GM10248 (cell line): ENCODE results near the gene DHDDS.

Source experiments
- CTCF ChIA-PET: fragments of 300-600 bp; sonication (Branson Sonifier 250); formaldehyde crosslinking; extraction: SDS; loops from one replicate; lab custom pipeline; 2021; ENCODE audit warnings: antibody characterized with exemption; lab: Yijun Ruan, JAX
- POLR2A ChIA-PET: fragments of 350-650 bp; sonication (Branson Sonifier 250); formaldehyde crosslinking; extraction: SDS; loops from one replicate; lab custom pipeline; 2020; ENCODE audit warnings: antibody characterized with exemption; lab: Yijun Ruan, JAX
- DNase-seq: peaks from one replicate; pipeline ENCODE4 v3.0.0; 2012; ENCODE audit errors: extremely low spot score
- TF ChIP-seq, protein P1 (sequence below): IDR thresholded peaks from 2 replicates; pipeline ENCODE4 v1.5.1; 2012; ENCODE audit warnings: mild to moderate bottlenecking, low read depth; ENCODE audit errors: extremely low read depth, missing control alignments, control extremely low read depth

DHDDS gene

DNA sequence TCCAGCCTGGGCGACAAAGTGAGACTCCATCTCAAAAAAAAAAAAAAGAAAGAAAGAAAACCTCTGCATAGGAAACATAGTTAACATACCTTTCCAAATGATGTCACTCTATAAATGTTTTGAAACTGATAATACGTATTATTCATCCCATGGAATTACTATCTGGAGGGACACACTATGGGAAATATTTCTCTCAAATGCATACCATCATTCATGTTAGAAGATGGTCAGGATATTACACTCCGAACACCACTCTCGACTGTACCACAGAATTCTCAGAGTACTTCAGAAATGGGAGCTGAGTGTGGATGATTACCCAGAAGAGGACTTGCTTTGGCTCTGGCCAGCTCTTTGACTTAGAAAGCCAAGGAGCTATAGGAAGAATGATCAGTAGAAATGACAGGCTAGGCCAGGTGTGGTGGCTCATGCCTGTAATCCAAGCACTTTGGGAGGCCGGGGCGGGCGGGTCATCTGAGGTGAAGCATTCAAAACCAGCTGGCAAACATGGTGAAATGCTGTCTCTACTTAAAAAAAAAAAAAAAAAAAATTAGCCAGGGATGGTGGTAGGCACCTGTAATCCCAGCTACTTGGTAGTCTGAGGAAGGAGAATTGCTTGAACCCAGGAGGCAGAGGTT, 26.7 kb upstream of the DHDDS start:
- ChIA-PET CTCF (interaction anchor here (0.7 to 5.7 kb wide), 7 partner anchors 8 to 130 kb away, joined by 3 to 42 read pairs (median 4); no protein-coding TSS in a partner anchor), POLR2A (no interaction called here)
- TF ChIP-seq, protein P1, sequence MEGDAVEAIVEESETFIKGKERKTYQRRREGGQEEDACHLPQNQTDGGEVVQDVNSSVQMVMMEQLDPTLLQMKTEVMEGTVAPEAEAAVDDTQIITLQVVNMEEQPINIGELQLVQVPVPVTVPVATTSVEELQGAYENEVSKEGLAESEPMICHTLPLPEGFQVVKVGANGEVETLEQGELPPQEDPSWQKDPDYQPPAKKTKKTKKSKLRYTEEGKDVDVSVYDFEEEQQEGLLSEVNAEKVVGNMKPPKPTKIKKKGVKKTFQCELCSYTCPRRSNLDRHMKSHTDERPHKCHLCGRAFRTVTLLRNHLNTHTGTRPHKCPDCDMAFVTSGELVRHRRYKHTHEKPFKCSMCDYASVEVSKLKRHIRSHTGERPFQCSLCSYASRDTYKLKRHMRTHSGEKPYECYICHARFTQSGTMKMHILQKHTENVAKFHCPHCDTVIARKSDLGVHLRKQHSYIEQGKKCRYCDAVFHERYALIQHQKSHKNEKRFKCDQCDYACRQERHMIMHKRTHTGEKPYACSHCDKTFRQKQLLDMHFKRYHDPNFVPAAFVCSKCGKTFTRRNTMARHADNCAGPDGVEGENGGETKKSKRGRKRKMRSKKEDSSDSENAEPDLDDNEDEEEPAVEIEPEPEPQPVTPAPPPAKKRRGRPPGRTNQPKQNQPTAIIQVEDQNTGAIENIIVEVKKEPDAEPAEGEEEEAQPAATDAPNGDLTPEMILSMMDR: no peak

DNA sequence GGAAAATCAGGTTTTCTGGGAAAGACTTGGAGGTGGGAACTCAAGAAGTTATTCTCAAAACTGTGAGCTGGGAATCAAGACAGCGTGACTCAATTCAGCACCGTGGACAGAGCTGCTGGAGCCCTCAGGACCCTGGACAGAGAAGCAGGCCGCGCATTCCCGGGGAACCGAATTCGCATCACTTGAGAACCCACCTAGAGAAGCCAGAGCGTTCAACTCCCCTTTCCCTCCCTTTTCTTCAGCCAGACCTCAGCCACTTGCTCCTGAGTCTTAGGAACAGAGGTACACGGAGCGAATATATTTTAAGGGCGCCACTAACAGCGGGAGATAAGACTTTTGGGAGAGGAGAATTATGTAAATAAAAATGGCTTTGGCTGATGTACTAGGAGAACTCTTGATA, 23.5 kb upstream of the DHDDS start:
- TF ChIP-seq, protein P1: no peak
- ChIA-PET POLR2A (no interaction called here), CTCF (interaction anchor here (5.7 kb wide), 1 partner anchor 8 kb away, joined by 42 read pairs; no protein-coding TSS in a partner anchor)
- peak; percentile 70 for DNase-seq

More for the DNA sequence above, 26.7 kb upstream of the DHDDS start:
- DNase-seq: no peak

DNA sequence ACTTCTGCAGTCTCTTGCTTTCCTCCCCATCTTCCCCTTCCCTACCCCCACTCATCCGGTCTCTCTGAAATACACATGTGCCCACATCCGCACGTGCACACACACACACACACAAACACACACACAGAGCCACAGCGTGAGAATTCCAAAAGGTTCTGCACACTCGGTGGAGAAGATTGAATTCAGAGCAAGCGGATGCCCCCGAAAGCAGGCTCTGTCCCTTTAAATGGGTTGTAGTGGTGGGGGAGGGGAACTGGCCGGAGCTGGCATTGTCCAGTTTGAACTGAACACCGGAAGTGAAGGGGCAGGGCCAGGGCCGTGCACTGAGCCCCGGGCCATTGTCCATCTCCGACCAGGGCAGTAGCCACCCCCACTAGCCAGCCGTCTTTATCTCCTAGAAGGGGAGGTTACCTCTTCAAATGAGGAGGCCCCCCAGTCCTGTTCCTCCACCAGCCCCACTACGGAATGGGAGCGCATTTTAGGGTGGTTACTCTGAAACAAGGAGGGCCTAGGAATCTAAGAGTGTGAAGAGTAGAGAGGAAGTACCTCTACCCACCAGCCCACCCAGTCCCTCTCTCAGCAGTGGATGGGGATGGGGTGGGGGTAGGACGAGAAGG, 22.8 kb upstream of the DHDDS start:
- DNase-seq: no peak
- TF ChIP-seq, protein P1: no peak
- ChIA-PET CTCF (interaction anchor here (1.4 to 5.7 kb wide), 2 partner anchors 7 to 12 kb away, joined by 4 to 42 read pairs; no protein-coding TSS in a partner anchor), POLR2A (no interaction called here)

DNA sequence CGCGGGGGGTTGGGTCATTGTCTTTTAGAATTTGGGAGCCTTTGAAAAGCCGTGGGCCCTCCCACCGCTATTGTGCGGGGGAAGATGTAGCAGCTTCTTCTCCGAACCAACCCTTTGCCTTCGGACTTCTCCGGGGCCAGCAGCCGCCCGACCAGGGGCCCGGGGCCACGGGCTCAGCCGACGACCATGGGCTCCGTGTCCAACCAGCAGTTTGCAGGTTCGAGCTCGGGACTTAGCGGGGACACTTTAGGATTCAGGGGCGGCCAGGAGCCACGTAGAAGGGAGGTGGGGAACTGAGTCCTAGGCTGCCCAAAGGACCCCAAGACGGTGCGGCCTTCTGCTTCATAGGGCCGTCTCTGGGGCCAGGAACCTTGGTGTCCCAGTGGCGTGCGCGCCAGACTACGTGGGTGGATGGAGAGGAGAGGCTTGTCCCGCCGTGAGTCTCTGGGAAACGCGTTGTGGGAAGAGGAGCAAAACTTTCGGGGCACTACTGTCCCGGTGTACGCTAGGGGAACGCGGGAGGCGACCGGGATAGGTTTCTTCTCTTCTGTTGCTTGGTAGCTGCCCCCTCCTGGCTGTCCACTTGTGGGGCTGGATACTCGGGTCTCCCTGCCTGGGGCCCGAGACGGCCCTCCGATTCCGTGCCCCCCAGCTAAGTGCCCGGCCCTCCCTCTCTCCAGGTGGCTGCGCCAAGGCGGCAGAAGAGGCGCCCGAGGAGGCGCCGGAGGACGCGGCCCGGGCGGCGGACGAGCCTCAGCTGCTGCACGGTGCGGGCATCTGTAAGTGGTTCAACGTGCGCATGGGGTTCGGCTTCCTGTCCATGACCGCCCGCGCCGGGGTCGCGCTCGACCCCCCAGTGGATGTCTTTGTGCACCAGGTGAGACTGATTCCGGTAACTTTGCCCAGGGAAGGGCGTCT, 21.2 kb upstream of the DHDDS start, which contains the start of gene LIN28A:
TSS of gene LIN28A (plus strand) at position 112 of the 918 bp plus-strand sequence. CDS start at position 187, 75 bp downstream.
- no peak for DNase-seq
- TF ChIP-seq, protein P1: no peak
- CTCF ChIA-PET: interaction anchor here (1.2 to 1.4 kb wide), 2 partner anchors 14 to 135 kb away, joined by 3 to 4 read pairs; no protein-coding TSS in a partner anchor
- POLR2A ChIA-PET: no interaction called here

DNA sequence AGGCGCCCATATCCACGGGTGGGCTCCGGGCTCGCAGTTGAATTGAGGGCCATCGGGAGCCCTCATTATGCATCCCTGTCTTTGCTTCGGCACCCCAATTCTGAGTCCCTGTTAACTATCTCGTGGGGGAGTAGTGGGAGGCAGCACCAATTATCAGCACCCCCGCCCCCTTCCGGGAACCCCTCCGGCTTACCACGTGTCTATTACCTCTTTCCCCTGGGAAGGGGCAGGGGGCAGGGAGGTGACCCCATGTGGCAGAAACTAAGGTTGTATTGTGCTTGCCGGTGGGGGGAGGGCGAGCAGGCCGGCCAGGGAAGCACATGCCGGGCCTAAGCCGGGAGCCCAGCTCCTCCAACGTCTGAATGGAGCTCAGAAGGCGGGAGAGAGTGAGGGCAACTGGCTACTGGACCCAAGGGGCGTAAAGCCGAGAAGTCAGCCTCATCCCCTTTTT, 20.5 kb upstream of the DHDDS start:
- TF ChIP-seq, protein P1: no peak
- ChIA-PET POLR2A (no interaction called here), CTCF (interaction anchor here (1.2 kb wide), 1 partner anchor 136 kb away, joined by 3 read pairs; no protein-coding TSS in a partner anchor)
- DNase-seq: no peak
